GM18517 (cell line): ENCODE measurements around the gene ACAP3.
"Not testable (repeated sequence)": the region's sequence is repeated elsewhere in the genome, so short reads cannot be mapped to it uniquely, and the experiment has no call there.

Experiments used
- ATAC-seq: cut with Tn5 transposase; IDR thresholded peaks from one replicate; pipeline ENCODE4 v1.9.1; 2021; ENCODE audit warnings: mild to moderate bottlenecking, moderate library complexity; ENCODE audit not compliant: unreplicated experiment

The ACAP3 gene

DNA sequence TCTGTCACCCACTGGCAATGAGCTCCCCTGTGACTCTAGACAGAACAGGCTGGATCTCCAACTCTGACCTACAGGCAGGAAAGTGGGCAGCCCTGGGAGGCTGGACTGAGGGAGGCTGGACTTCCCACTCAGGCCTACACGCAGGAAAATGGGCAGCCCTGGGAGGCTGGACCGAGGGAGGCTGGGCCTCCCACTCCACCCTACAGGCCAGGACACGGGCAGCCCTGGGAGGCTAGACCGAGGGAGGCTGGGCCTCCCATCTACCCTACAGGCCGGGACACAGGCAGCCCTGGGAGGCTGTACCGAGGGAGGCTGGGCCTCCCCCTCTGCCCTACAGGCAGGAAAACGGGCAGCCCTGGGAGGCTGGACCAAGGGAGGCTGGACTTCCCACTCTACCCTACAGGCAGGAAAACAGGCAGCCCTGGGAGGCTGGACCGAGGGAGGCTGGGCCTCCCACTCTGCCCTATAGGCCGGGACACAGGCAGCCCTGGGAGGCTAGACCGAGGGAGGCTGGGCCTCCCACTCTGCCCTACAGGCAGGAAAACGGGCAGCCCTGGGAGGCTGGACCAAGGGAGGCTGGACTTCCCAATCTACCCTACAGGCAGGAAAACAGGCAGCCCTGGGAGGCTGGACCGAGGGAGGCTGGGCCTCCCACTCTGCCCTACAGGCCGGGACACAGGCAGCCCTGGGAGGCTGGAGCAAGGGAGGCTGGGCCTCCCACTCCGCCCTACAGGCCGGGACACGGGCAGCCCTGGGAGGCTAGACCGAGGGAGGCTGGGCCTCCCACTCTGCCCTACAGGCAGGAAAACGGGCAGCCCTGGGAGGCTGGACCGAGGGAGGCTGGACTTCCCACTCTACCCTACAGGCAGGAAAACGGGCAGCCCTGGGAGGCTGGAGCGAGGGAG lies 59.5 kb downstream of the ACAP3 start:
- ATAC-seq, result not testable (repeated sequence)

DNA sequence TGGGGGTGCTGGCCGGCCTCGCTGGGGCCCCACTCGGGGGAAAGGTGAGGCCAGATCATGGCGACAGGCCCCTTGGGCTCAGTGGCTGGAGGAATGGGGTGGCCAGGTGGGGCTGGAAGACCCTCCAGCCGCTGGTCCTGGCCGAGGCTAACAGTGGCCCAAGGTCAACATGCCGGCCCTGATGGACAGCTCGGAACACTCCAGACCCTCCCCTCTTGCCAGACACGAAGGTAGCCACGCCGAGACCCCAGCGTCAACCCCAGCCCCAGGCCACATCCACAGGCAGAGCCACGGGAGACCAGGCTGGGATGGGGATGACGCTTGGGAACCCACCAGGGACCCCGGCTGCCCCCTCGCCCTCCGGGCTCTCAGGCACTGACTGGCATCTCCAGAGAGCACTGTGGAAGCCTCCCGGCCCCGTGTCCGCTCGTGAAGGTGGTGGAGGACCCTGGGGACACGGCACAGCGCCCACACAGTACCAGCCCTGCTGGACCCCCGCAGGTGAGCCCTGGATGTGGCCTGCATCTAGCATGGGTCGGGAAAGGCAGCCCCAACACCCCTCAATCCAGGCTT lies 60.3 kb downstream of the ACAP3 start:
- ATAC-seq, result no peak

- ATAC-seq, result no peak
Observed at GRCh38 chr1:1246577-1247340, 61.0 kb downstream of the ACAP3 start, which contains the start of gene C1QTNF12. Gene C1QTNF12, minus strand, starts transcription at chr1:1246722. Its CDS starts 32 bp downstream, at chr1:1246690.

GRCh38 chr1:1245817-1246576 lies 61.7 kb downstream of the ACAP3 start:
- ATAC-seq, result no peak

DNA sequence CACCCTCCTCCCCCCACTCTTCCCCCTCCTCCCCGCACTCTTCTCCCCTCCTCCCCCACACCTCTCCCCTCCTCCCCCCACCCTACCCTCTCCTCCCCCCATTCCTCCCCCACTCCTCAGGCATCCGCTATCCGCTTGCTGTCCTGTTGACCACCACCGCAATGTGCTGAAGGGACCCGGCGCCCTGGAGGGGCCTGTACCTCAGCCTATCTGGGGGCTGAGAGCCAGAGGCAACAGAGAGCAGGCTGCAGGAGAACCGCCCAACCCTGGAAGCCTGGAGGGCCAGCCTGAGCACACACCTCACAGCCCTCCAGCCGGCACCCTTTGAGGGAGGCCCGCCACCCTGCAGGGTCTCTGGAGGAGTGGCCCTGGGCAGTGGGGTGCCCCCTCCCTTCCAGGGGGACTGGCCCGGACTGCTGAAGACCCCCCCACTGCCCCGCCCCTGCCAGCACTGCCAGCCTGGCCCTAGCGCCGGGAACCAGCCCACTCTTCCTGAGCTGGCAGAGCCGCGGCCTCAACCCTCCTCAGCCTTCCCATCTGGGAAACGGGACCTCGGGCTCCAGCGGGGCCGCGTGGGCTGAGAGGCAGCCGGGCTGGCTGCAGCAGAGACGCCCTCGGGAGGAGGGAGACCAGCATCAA lies 62.4 kb downstream of the ACAP3 start:
- no peak for ATAC-seq

- ATAC-seq, result no peak
Observed at GRCh38 chr1:1244192-1244811, 63.4 kb downstream of the ACAP3 start.

- no peak for ATAC-seq
Observed at GRCh38 chr1:1243807-1244191, 63.9 kb downstream of the ACAP3 start.

GRCh38 chr1:1243266-1243660 lies 64.5 kb downstream of the ACAP3 start:
- no peak for ATAC-seq

DNA sequence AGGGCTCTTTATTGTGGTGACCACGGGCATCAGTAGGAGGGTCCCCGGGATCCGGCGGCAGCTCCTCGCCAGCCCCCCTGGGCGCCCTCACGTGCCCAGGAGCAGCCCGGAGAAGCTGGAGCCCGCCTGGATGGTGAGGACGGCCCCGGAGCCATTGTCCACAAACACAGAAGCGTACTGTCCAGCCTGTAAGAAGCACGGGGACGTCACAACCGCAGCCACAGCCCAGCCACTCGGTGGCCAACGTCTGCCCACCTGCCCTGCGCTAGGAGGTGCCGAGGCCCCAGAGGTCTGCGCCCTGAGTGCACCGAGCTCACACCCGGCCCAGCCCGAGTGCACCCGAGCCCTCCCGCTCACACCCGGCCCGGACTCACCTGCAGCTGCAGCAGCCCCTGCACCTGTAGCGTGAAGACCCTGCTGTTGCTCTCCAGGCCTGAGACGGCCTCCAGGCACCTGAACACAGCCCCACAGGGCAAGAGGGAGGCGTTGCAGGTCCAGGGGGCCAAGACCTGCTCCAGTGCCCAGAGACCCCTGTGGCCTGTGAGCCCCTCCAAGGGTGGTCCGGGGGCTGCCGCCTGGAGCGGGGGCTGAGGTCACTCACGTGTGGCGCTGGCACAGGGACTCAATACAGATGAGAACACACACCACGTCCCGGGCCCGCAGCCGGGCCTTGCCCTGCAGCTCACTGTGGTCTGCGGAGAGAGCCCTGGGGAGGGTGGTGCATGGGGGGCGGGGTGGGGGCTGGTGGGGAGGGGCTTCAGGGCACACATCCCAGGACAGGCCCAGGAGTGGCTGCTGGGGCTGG lies 65.1 kb downstream of the ACAP3 start:
- ATAC-seq, result no peak
